OCI-LY3 (cell line): Measurements from ENCODE around the gene MRGPRE.

Experiments used
- CTCF ChIP-seq: fragments of 200-600, 300-600 bp; sonication (generic); IDR thresholded peaks from 2 replicates; pipeline ENCODE4 v1.5.1; 2014; ENCODE audit warnings: antibody characterized with exemption, low read length, low read depth
- EZH2phosphoT487 ChIP-seq: fragments of 200-600 bp; shearing (Covaris generic); IDR thresholded peaks from 2 replicates; pipeline ENCODE4 v1.6.1; 2018; ENCODE audit warnings: antibody characterized with exemption, mixed run types, low read depth

- TF ChIP-seq CTCF (no peak), EZH2phosphoT487 (no peak)
Observed at GRCh38 chr11:3200388-3201111, 31.7 kb downstream of the MRGPRE start.
